Activated B cell treated with CpG ODN at 0.5 μM for 24 hours (primary cell): ENCODE results near the gene KRTAP10-8. TPM values are rescaled to one million over a fixed set of nuclear protein-coding genes. Genes with fewer than 3 reads are reported as not detected.
"Not testable (repeated sequence)": the region's sequence is repeated elsewhere in the genome, so short reads cannot be mapped to it uniquely, and the experiment has no call there.

Source experiments
- ATAC-seq: fragments of 200-7000 bp; cut with Tn5 transposase; one replicate; pipeline ENCODE4 v1.10.0; 2021; ENCODE audit warnings: low read depth, mild to moderate bottlenecking, moderate library complexity
- CTCF ChIA-PET: fragments of 350-600 bp; sonication (Branson Sonifier 250); formaldehyde crosslinking; loops from one replicate; lab custom pipeline; 2021; ENCODE audit warnings: antibody characterized with exemption; lab: Charles Lee
- POLR2A ChIA-PET: fragments of 350-600 bp; sonication (Branson Sonifier 250); formaldehyde crosslinking; loops from one replicate; lab custom pipeline; 2021; ENCODE audit warnings: antibody characterized with exemption; lab: Charles Lee
- DNase-seq: peaks from one replicate; pipeline ENCODE4 v3.0.0; 2022
- H3K27ac Mint-ChIP-seq: one replicate; pipeline ENCODE4 v1.8.0; 2020; ENCODE audit warnings: mixed read lengths
- H3K27me3 Mint-ChIP-seq: one replicate; pipeline ENCODE4 v1.8.0; 2021; ENCODE audit warnings: mixed read lengths
- H3K36me3 Mint-ChIP-seq: one replicate; pipeline ENCODE4 v1.8.0; 2021; ENCODE audit warnings: low read depth, mixed read lengths
- H3K4me1 Mint-ChIP-seq: one replicate; pipeline ENCODE4 v1.8.0; 2021; ENCODE audit warnings: mixed read lengths
- H3K4me3 Mint-ChIP-seq: one replicate; pipeline ENCODE4 v1.8.0; 2020; ENCODE audit warnings: mild to moderate bottlenecking, mixed read lengths
- H3K9me3 Mint-ChIP-seq: one replicate; pipeline ENCODE4 v1.8.0; 2020; ENCODE audit warnings: mixed read lengths
- CTCF ChIP-seq: fragments of 200-600 bp; IDR thresholded peaks from one replicate; pipeline ENCODE4 v1.8.0; 2022; ENCODE audit warnings: antibody characterized with exemption, mild to moderate bottlenecking
- intact Hi-C: fragments of 100-400 bp; cut with micrococcal nuclease; formaldehyde crosslinking; loops from one replicate; pipeline ENCODE4 v1.15.1; 2024
- total RNA-seq: library from RNA; stranded (reverse); gene quantifications from 2 replicates; pipeline ENCODE4 v1.2.3, GENCODE V29; 2022

KRTAP10-8 gene
- total RNA-seq, 1 donor from 2014 or later, result not detected

GRCh38 chr21:44657635-44658540 lies 46.0 kb downstream of the KRTAP10-8 start, which contains the start of gene KRTAP12-3:
Gene KRTAP12-3 (plus strand): TSS chr21:44657932. CDS start chr21:44657980, 48 bp downstream.
- POLR2A ChIA-PET, result no interaction called here
- ATAC-seq, result no peak
- no peaks in the 10 kb centered on the region for H3K36me3 Mint-ChIP-seq
- no peak within 1 kb of the TSS for H3K27ac Mint-ChIP-seq
- intact Hi-C loops, result no loop called here
- H3K4me3 Mint-ChIP-seq, result no peak within 1 kb of the TSS
- H3K9me3 Mint-ChIP-seq, result peaks cover 24% of the 10 kb centered on the region
- DNase-seq, result no peak
- H3K4me1 Mint-ChIP-seq, result peaks cover 2% of the 10 kb centered on the region
- peaks cover 30% of the 10 kb centered on the region for H3K27me3 Mint-ChIP-seq
- TF ChIP-seq CTCF, result no peak
- CTCF ChIA-PET, result no interaction called here

GRCh38 chr21:44658541-44658910 lies 46.6 kb downstream of the KRTAP10-8 start:
- peaks cover 30% of the 10 kb centered on the region for H3K27me3 Mint-ChIP-seq
- H3K4me3 Mint-ChIP-seq, result no peak overlapping the region
- no peaks in the 10 kb centered on the region for H3K36me3 Mint-ChIP-seq
- H3K9me3 Mint-ChIP-seq, result peaks cover 24% of the 10 kb centered on the region
- POLR2A ChIA-PET, result no interaction called here
- H3K4me1 Mint-ChIP-seq, result peaks cover 2% of the 10 kb centered on the region
- no peak for TF ChIP-seq CTCF
- H3K27ac Mint-ChIP-seq, result no peak overlapping the region
- no peak for DNase-seq
- ATAC-seq, result no peak
- CTCF ChIA-PET, result no interaction called here
- intact Hi-C loops, result no loop called here

GRCh38 chr21:44658913-44659595 lies 47.2 kb downstream of the KRTAP10-8 start:
- ChIA-PET CTCF (no interaction called here), POLR2A (no interaction called here)
- intact Hi-C loops, result no loop called here
- Mint-ChIP-seq H3K9me3 (peaks cover 24% of the 10 kb centered on the region), H3K27ac (no peak overlapping the region), H3K4me1 (peaks cover 2% of the 10 kb centered on the region), H3K4me3 (no peak overlapping the region), H3K27me3 (peaks cover 30% of the 10 kb centered on the region), H3K36me3 (no peaks in the 10 kb centered on the region)
- no peak for DNase-seq
- TF ChIP-seq CTCF, result no peak
- no peak for ATAC-seq

GRCh38 chr21:44661567-44661966 lies 49.7 kb downstream of the KRTAP10-8 start:
- peaks cover 21% of the 10 kb centered on the region for H3K9me3 Mint-ChIP-seq
- H3K4me1 Mint-ChIP-seq, CTCF ChIA-PET, POLR2A ChIA-PET, H3K36me3 Mint-ChIP-seq, intact Hi-C loops, ATAC-seq, H3K27ac Mint-ChIP-seq, DNase-seq, H3K4me3 Mint-ChIP-seq: not testable (repeated sequence)
- peaks cover 47% of the 10 kb centered on the region for H3K27me3 Mint-ChIP-seq

Other genes starting within 250 kb of the KRTAP10-8 start
- gene LRRC3, start 156.6 kb upstream of the KRTAP10-8 start, total RNA-seq, result 0.91 and 1.00 TPM in 2 replicates
- gene KRTAP10-1, start 71.9 kb upstream of the KRTAP10-8 start, total RNA-seq, result not detected in 2 replicates
- gene KRTAP10-2, start 60.6 kb upstream of the KRTAP10-8 start, total RNA-seq, result not detected in 2 replicates
- gene KRTAP10-3, start 53.3 kb upstream of the KRTAP10-8 start, total RNA-seq, result not detected in 2 replicates
- gene KRTAP10-4, start 38.4 kb upstream of the KRTAP10-8 start, total RNA-seq, result not detected in 2 replicates
- not detected in 2 replicates for gene KRTAP10-5, start 31.5 kb upstream of the KRTAP10-8 start, total RNA-seq
- gene KRTAP10-6, start 19.6 kb upstream of the KRTAP10-8 start, total RNA-seq, result not detected in 2 replicates
- gene KRTAP10-7, start 11.5 kb upstream of the KRTAP10-8 start, total RNA-seq, result not detected in 2 replicates
- not detected in 2 replicates for gene KRTAP10-9, start 15.0 kb downstream of the KRTAP10-8 start, total RNA-seq
- gene KRTAP10-10, start 25.3 kb downstream of the KRTAP10-8 start, total RNA-seq, result not detected in 2 replicates
- not detected in 2 replicates for gene KRTAP10-11, start 34.3 kb downstream of the KRTAP10-8 start, total RNA-seq
- not detected in 2 replicates for gene KRTAP12-4, start 42.6 kb downstream of the KRTAP10-8 start, total RNA-seq
- gene KRTAP12-3, start 45.9 kb downstream of the KRTAP10-8 start, total RNA-seq, result not detected in 2 replicates
- gene KRTAP12-2, start 54.8 kb downstream of the KRTAP10-8 start, total RNA-seq, result not detected in 2 replicates
- gene KRTAP12-1, start 70.1 kb downstream of the KRTAP10-8 start, total RNA-seq, result not detected in 2 replicates
- not detected in 2 replicates for gene KRTAP10-12, start 85.1 kb downstream of the KRTAP10-8 start, total RNA-seq
- gene TSPEAR, start 99.5 kb downstream of the KRTAP10-8 start, total RNA-seq, result not detected in 2 replicates
- 102 and 108 TPM in 2 replicates for gene UBE2G2, start 189.7 kb downstream of the KRTAP10-8 start, total RNA-seq
- 63.2 and 66.0 TPM in 2 replicates for gene SUMO3, start 206.0 kb downstream of the KRTAP10-8 start, total RNA-seq